HG03442 (cell line): Measurements from ENCODE around the gene POLE.

ENCODE experiments used
- ATAC-seq: cut with Tn5 transposase; IDR thresholded peaks from one replicate; pipeline ENCODE4 v1.9.1; 2021; ENCODE audit warnings: mild to moderate bottlenecking, moderate library complexity; ENCODE audit not compliant: unreplicated experiment

The POLE gene

DNA sequence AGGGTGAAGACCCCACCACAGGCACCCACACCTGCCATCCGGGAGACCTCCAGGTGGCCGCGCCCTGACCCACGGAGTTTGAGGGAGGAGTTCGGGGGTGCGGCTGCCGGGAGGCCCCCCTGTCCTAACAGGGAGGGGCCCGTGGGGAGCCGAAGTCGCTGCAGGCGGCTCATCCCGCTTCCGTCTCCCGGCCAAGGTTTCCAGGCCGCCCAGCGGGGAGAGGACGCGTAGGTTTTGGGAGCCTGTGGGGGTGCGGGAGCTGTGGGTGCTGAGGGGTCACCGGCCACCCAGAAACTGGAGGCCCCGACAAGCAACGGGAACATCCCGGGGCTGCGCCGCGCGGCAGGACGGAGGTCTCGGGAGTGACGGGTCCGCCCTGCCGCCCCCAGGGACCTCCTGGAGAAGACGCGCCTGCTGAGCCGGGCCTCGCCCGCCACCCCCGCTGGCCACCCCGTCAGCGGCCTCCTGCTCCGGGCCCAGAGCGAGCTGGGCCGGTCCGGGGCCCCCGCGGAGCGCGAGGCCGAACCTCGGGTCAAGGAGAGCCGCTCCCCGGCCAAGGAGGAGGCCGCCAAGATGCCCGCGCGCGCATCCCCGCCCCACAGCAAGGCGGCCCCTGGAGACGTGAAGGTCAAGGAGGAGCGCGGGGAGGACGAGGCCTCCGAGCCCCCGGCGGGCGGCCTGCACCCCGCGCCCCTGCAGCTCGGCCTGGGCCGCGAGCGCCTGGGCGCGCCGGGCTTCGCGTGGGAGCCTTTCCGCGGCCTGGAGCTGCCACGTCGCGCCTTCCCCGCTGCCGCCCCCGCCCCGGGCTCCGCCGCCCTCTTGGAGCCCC, 104.3 kb downstream of the POLE start:
- no peak for ATAC-seq

GRCh38 chr12:132582058-132582420, 105.1 kb downstream of the POLE start:
- no peak for ATAC-seq

- ATAC-seq = no peak
Measured at GRCh38 chr12:132581348-132582057, 105.6 kb downstream of the POLE start.

- ATAC-seq = no peak
Measured at GRCh38 chr12:132580701-132581292, 106.3 kb downstream of the POLE start.

DNA sequence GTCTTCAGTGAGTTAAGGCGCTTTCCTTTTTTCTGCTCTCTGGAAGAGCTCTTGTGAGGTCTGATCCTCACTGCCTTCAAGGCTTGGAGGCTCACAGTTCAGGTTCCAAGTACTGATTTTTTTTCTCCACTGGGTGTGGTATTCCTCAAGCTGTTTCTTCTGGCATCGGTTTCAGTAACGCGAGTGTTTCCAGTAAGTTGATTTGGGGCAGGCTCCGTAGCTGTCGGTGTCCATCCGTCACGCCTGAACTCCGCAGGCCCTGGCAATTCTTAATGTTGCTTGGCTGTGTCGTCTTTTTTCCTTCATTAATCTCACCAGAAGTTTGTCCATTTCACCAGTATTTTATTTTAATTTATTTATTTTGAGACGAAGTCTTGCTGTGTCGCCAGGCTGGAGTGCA, 107.4 kb downstream of the POLE start:
- no peak for ATAC-seq

GRCh38 chr12:132578826-132579225, 108.3 kb downstream of the POLE start:
- no peak for ATAC-seq

GRCh38 chr12:132578118-132578517, 109.0 kb downstream of the POLE start:
- ATAC-seq = no peak

- no peak for ATAC-seq
Measured at GRCh38 chr12:132577191-132577920, 109.8 kb downstream of the POLE start.

DNA sequence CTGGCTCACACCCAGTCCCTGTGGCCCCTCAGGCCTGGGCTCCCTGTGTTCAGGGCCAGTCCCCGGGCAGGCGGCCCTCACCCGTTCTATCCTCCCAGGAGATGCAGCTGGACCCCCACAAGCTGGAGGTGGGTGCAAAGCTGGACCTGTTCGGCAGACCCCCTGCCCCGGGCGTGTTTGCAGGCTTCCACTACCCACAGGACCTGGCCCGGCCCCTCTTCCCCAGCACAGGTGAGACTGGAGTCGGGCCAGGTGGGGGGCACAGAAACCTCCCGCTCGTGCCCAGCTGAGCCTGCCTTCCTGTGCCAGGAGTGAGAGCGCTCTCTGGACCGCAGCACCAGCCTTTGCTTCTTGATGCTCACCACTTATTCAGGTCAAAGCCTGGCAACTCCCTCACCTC, 110.4 kb downstream of the POLE start:
- ATAC-seq = no peak

GRCh38 chr12:132575661-132576060, 111.5 kb downstream of the POLE start:
- ATAC-seq = no peak

DNA sequence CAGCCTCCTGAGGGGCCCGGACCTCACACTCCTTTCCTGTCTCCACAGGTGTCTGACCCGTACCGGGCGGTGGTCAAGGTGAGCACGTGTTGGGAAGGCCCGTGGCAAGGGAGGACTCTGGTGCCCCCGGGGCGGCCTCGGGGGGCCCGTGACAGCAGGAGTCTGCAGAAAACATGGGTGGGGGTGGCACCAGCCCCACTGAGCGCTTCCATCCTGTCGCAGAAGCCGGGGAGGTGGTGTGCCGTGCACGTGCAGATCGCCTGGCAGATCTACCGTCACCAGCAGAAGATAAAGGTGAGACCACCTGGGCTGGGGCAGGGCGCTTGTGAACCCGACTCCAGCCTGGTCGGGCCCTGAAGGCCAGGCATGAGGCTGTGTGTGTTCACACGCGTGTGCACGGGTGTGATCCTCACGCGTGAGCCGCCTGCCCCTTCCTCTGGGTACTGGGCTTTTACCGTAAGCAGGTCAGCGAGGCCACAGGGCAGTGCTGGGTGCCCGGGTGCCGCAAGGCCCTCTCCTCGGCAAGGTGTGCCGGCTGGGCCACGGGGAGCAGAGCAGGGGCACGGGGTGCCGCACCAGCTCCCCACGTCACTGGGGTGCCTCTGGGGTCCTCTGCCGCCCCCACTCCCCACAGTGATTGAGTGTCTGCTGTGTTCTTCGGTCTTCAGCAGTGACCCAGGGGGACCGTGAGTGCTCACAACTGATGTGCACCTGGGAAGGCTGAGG, 112.7 kb downstream of the POLE start:
- ATAC-seq = no peak
